Hindlimb muscle (tissue), 1 donor: ENCODE results near the gene CYTH3. TPM values are rescaled to one million over a fixed set of nuclear protein-coding genes. Genes with fewer than 3 reads are reported as not detected.

Experiments
- DNase-seq: peaks from one replicate; pipeline ENCODE4 v3.0.0-alpha.2; 2013
- polyA plus RNA-seq: library from polyadenylated mRNA; unstranded; fragments of 120-200 nt; gene quantifications from one replicate; pipeline ENCODE4 v1.2.1, GENCODE V29; 2013; ENCODE audit not compliant: insufficient read length

Gene CYTH3
- polyA plus RNA-seq, 1 donor: 43.3 TPM

GRCh38 chr7:6147627-6148026 lies 124.8 kb downstream of the CYTH3 start:
- DNase-seq: no peak

GRCh38 chr7:6146666-6147065 lies 125.8 kb downstream of the CYTH3 start:
- no peak for DNase-seq

- no peak for DNase-seq
Measured at GRCh38 chr7:6143997-6144396, 128.4 kb downstream of the CYTH3 start.

- DNase-seq: no peak
Measured at GRCh38 chr7:6142871-6143380, 129.5 kb downstream of the CYTH3 start.

GRCh38 chr7:6139189-6139996 lies 133.0 kb downstream of the CYTH3 start:
- no peak for DNase-seq

GRCh38 chr7:6136475-6136874 lies 135.9 kb downstream of the CYTH3 start:
- DNase-seq: no peak

- no peak for DNase-seq
Measured at GRCh38 chr7:6133249-6133648, 139.2 kb downstream of the CYTH3 start.

- DNase-seq: no peak
Measured at GRCh38 chr7:6130007-6130587, 142.3 kb downstream of the CYTH3 start.

GRCh38 chr7:6128205-6128604 lies 144.2 kb downstream of the CYTH3 start:
- DNase-seq: no peak

- no peak for DNase-seq
Measured at GRCh38 chr7:6127110-6127490, 145.3 kb downstream of the CYTH3 start.

- DNase-seq: no peak
Measured at GRCh38 chr7:6123843-6124242, 148.6 kb downstream of the CYTH3 start.

- no peak for DNase-seq
Measured at GRCh38 chr7:6121141-6121540, 151.3 kb downstream of the CYTH3 start.

- DNase-seq: no peak
Measured at GRCh38 chr7:6117533-6117932, 154.9 kb downstream of the CYTH3 start.

GRCh38 chr7:6116211-6116610 lies 156.2 kb downstream of the CYTH3 start:
- no peak for DNase-seq

Other genes with a start within 250 kb of the CYTH3 start
- gene ANKRD61, start 241.2 kb downstream of the CYTH3 start, polyA plus RNA-seq: 1.7 TPM
- 43.9 TPM for gene EIF2AK1, start 213.4 kb downstream of the CYTH3 start, polyA plus RNA-seq
- 9.3 TPM for gene USP42, start 167.7 kb downstream of the CYTH3 start, polyA plus RNA-seq
- 17.8 TPM for gene FAM220A, start 76.3 kb upstream of the CYTH3 start, polyA plus RNA-seq
- 171 TPM for gene RAC1, start 101.9 kb upstream of the CYTH3 start, polyA plus RNA-seq
- gene DAGLB, start 175.3 kb upstream of the CYTH3 start, polyA plus RNA-seq: 15.5 TPM
- 156 TPM for gene KDELR2, start 211.5 kb upstream of the CYTH3 start, polyA plus RNA-seq